B cell (primary cell): ENCODE measurements around the gene PHC2. TPM values are rescaled to one million over a fixed set of nuclear protein-coding genes. Genes with fewer than 3 reads are reported as not detected.

ENCODE experiments used
- ATAC-seq: fragments of 200-7000 bp; cut with Tn5 transposase; one replicate; pipeline ENCODE4 v1.10.0; 2021; ENCODE audit warnings: low read depth, mild to moderate bottlenecking, moderate number of reproducible peaks, moderate library complexity
- CTCF ChIA-PET: fragments of 350-600 bp; sonication (Branson Sonifier 250); formaldehyde crosslinking; loops from one replicate; lab custom pipeline; 2021; ENCODE audit warnings: antibody characterized with exemption, inconsistent platforms; lab: Charles Lee
- POLR2A ChIA-PET: fragments of 350-600 bp; sonication (Branson Sonifier 250); formaldehyde crosslinking; loops from one replicate; lab custom pipeline; 2021; ENCODE audit warnings: antibody characterized with exemption; lab: Charles Lee
- DNase-seq: peaks from one replicate; pipeline ENCODE4 v3.0.0; 2013
- H2AFZ ChIP-seq: 2 replicates; pipeline ENCODE4 v1.6.1; 2012; ENCODE audit warnings: mild to moderate bottlenecking, low read depth, low read length; ENCODE audit not compliant: insufficient read depth, poor library complexity, severe bottlenecking
- H3K27ac ChIP-seq, 2 donors: 1 replicate in 1 of 2; 2 replicates in 1 of 2; pipeline ENCODE4 v1.5.1; 2012 to 2013; ENCODE audit warnings: low read length in 2 of 2, mild to moderate bottlenecking in 2 of 2, moderate library complexity in 1 of 2
- H3K27me3 ChIP-seq, 4 experiments: fragments of 200-600 bp in 1 of 4; sonication (generic) in 1 of 4; replicated peaks in 1 of 4; 1 replicate in 2 of 4; 2 replicates in 2 of 4; pipeline versions ENCODE4 v1.6.1 to v1.7.0; 2013 to 2016; ENCODE audit warnings: low read length in 3 of 4, mild to moderate bottlenecking in 2 of 4, mixed read lengths in 1 of 4, moderate library complexity in 1 of 4; ENCODE audit not compliant: insufficient read depth in 4 of 4, control insufficient read depth in 3 of 4; ENCODE audit errors: control extremely low read depth in 1 of 4
- H3K36me3 ChIP-seq, 2 experiments: replicated peaks in 1 of 2; 1 replicate in 1 of 2; 2 replicates in 1 of 2; pipeline versions ENCODE4 v1.6.1 to v1.7.1; 2013; ENCODE audit warnings: low read length in 1 of 2; ENCODE audit not compliant: insufficient read depth in 2 of 2, control insufficient read depth in 1 of 2; ENCODE audit errors: control extremely low read depth in 1 of 2, extremely low read depth in 1 of 2
- H3K4me1 ChIP-seq, 2 donors: fragments of 200-600 bp in 1 of 2; sonication (generic) in 1 of 2; 1 replicate in 1 of 2; 2 replicates in 1 of 2; pipeline versions ENCODE4 v1.5.1 to v1.6.1; 2013 to 2017; ENCODE audit warnings: low read length in 2 of 2; ENCODE audit not compliant: control insufficient read depth in 2 of 2, insufficient read depth in 2 of 2
- H3K4me2 ChIP-seq: replicated peaks from 2 replicates; pipeline ENCODE3; 2012; ENCODE audit warnings: mild to moderate bottlenecking, low read depth, low read length; ENCODE audit not compliant: poor library complexity, severe bottlenecking
- H3K4me3 ChIP-seq, 5 experiments: fragments of 200-600 bp in 1 of 5; sonication (generic) in 1 of 5; 1 replicate in 3 of 5; 2 replicates in 2 of 5; pipeline versions ENCODE4 v1.5.1 to v1.7.0; 2011 to 2016; ENCODE audit warnings: low read length in 4 of 5, mild to moderate bottlenecking in 4 of 5, low read depth in 2 of 5, control low read depth in 1 of 5, moderate library complexity in 1 of 5; ENCODE audit not compliant: insufficient read depth in 1 of 5; ENCODE audit errors: control extremely low read depth in 1 of 5, extremely low read depth in 1 of 5
- H3K79me2 ChIP-seq: fragments of 200-600 bp; sonication (generic); one replicate; pipeline ENCODE4 v1.6.0; 2016; ENCODE audit warnings: low read length; ENCODE audit not compliant: control insufficient read depth, insufficient read depth
- H3K9ac ChIP-seq: fragments of 200-600 bp; sonication (generic); 2 replicates; pipeline ENCODE4 v1.6.1; 2017; ENCODE audit warnings: mild to moderate bottlenecking, low read length, moderate library complexity
- H3K9me3 ChIP-seq, 3 donors: one replicate each; pipeline versions ENCODE4 v1.6.1 to v1.7.1; 2013; ENCODE audit warnings: low read length in 2 of 3; ENCODE audit not compliant: control insufficient read depth in 2 of 3, insufficient read depth in 1 of 3; ENCODE audit errors: control extremely low read depth in 1 of 3
- H4K20me1 ChIP-seq: 2 replicates; pipeline ENCODE4 v1.6.0; 2012; ENCODE audit warnings: mild to moderate bottlenecking, low read length; ENCODE audit not compliant: insufficient read depth, control insufficient read depth, poor library complexity, severe bottlenecking
- H3K27ac Mint-ChIP-seq: one replicate; pipeline ENCODE4 v1.8.0; 2021; ENCODE audit warnings: mixed read lengths
- H3K27me3 Mint-ChIP-seq: one replicate; pipeline ENCODE4 v1.8.0; 2021; ENCODE audit warnings: mixed read lengths
- H3K4me1 Mint-ChIP-seq: one replicate; pipeline ENCODE4 v1.8.0; 2021; ENCODE audit warnings: mixed read lengths
- H3K4me3 Mint-ChIP-seq: one replicate; pipeline ENCODE4 v1.8.0; 2021; ENCODE audit warnings: mixed read lengths
- H3K9me3 Mint-ChIP-seq: one replicate; pipeline ENCODE4 v1.8.0; 2022; ENCODE audit warnings: mixed read lengths; ENCODE audit not compliant: insufficient read depth
- CTCF ChIP-seq: fragments of 200-600 bp; IDR thresholded peaks from one replicate; pipeline ENCODE4 v1.8.0; 2022; ENCODE audit warnings: antibody characterized with exemption, mild to moderate bottlenecking
- EZH2 ChIP-seq: IDR thresholded peaks from 2 replicates; pipeline ENCODE4 v1.6.1; 2012; ENCODE audit warnings: borderline replicate concordance, low read depth, mild to moderate bottlenecking, moderate library complexity, low read length; ENCODE audit not compliant: insufficient read depth, poor library complexity, severe bottlenecking
- WGBS: methylation state at CpG from one replicate; pipeline ENCODE4 v1.1.5; 2013; ENCODE audit warnings: missing lambda C conversion rate; ENCODE audit not compliant: insufficient coverage; 5-methylcytosine and 5-hydroxymethylcytosine counted together
- intact Hi-C: fragments of 100-400 bp; cut with micrococcal nuclease; formaldehyde crosslinking; loops from one replicate; pipeline ENCODE4 v1.10.0; 2022
- polyA plus RNA-seq: library from polyadenylated mRNA; depleted of rRNA; stranded (reverse); fragments of >200 nt; gene quantifications from 2 replicates; pipeline ENCODE4 v1.2.3, GENCODE V29; 2012
- total RNA-seq, 2 donors: library from RNA; stranded (reverse); fragments of 120-200 nt in 1 of 2; gene quantifications; 1 replicate in 1 of 2; 2 replicates in 1 of 2; pipeline versions ENCODE4 v1.2.3 to v1.2.4, GENCODE V29; 2013 to 2022

Gene PHC2
- total and polyA plus RNA-seq, 2 donors (not counting 1 experiment from before 2014, with no cell fraction given): 23.1 to 23.4 TPM

GRCh38 chr1:33434363-33434750, 3.5 kb upstream of the PHC2 start:
- no peak overlapping the region for H3K4me3 Mint-ChIP-seq
- ChIA-PET POLR2A (no interaction called here), CTCF (no interaction called here)
- no peaks in the 10 kb centered on the region for H3K9me3 Mint-ChIP-seq
- H3K27ac ChIP-seq: no peak overlapping the region
- TF ChIP-seq CTCF (no peak), EZH2 (no peak)
- peaks cover 2 to 18% (median 11%) of the 10 kb centered on the region in 4 experiments for H3K27me3 ChIP-seq
- H3K27ac Mint-ChIP-seq: no peak overlapping the region
- DNase-seq (no peak), ATAC-seq (no peak)
- intact Hi-C loops: no loop called here
- H3K36me3 ChIP-seq: no peaks in the 10 kb centered on the region
- no CpG with 5 or more reads among the region's 1 CpG for WGBS
- H3K4me1 ChIP-seq: peaks cover 11 to 12% of the 10 kb centered on the region in 2 donors
- H3K4me1 Mint-ChIP-seq: peaks cover 5% of the 10 kb centered on the region
- H2AFZ ChIP-seq: no peak overlapping the region
- no peaks in the 10 kb centered on the region for H4K20me1 ChIP-seq
- H3K9ac ChIP-seq: no peak overlapping the region
- H3K9me3 ChIP-seq: peaks cover 0 to 1% (median 0%) of the 10 kb centered on the region in 3 donors
- H3K27me3 Mint-ChIP-seq: peaks cover 37% of the 10 kb centered on the region
- no peak overlapping the region for H3K4me3 ChIP-seq
- no peaks in the 10 kb centered on the region for H3K79me2 ChIP-seq
- H3K4me2 ChIP-seq: no peak overlapping the region

GRCh38 chr1:33433509-33434362, 2.8 kb upstream of the PHC2 start:
- peaks cover 5% of the 10 kb centered on the region for H3K4me1 Mint-ChIP-seq
- H3K4me3 ChIP-seq: no peak overlapping the region
- H3K27me3 Mint-ChIP-seq: peaks cover 31% of the 10 kb centered on the region
- CTCF ChIA-PET: no interaction called here
- DNase-seq (no peak), ATAC-seq (no peak)
- no peaks in the 10 kb centered on the region for H3K36me3 ChIP-seq
- H3K27ac Mint-ChIP-seq: no peak overlapping the region
- intact Hi-C loops: no loop called here
- TF ChIP-seq EZH2 (no peak), CTCF (no peak)
- no peak overlapping the region for H2AFZ ChIP-seq
- no peaks in the 10 kb centered on the region for H3K9me3 Mint-ChIP-seq
- no peaks in the 10 kb centered on the region for H3K79me2 ChIP-seq
- POLR2A ChIA-PET: no interaction called here
- H3K4me1 ChIP-seq: peaks cover 11 to 12% of the 10 kb centered on the region in 2 donors
- peaks cover 0 to 1% (median 0%) of the 10 kb centered on the region in 3 donors for H3K9me3 ChIP-seq
- peaks cover 2 to 23% (median 12%) of the 10 kb centered on the region in 4 experiments for H3K27me3 ChIP-seq
- H3K4me3 Mint-ChIP-seq: no peak overlapping the region
- no peak overlapping the region for H3K9ac ChIP-seq
- no peak overlapping the region for H3K27ac ChIP-seq
- no peaks in the 10 kb centered on the region for H4K20me1 ChIP-seq
- 91% methylated on average over 1 of the region's 3 CpGs for WGBS
- H3K4me2 ChIP-seq: no peak overlapping the region
